ENCODE measurements around the gene FAAP100.

Gene FAAP100

DNA sequence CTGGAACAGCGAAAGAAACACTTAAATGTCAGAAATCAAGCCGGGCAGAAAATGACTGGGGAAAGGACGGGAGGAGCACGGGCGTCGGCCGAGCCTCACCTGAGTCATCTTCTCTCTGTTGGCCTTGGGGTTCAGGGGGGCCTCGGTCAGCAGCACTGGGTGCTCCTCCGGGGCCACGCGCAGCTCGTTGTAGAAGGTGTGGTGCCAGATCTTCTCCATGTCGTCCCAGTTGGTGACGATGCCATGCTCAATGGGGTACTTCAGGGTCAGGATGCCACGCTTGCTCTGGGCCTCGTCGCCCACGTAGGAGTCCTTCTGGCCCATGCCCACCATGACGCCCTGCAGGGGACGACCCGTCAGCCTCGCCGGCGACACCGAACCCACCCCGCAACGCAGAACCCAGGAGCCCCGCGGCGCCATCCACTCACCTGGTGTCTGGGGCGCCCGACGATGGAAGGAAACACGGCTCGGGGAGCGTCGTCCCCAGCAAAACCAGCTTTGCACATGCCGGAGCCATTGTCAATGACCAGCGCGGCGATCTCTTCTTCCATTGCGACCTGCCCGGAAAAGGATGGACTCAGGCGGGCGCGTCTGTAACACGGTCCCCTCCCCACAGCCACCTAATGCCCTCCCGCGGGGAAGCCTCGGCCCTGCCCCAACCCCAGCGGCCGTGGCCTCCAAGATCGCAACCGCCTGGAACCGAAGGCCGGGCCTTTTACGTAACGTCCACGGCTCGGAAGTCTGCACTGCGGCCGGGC lies 40.2 kb downstream of the FAAP100 start:
- DNase-seq: peak; percentile 55

DNA sequence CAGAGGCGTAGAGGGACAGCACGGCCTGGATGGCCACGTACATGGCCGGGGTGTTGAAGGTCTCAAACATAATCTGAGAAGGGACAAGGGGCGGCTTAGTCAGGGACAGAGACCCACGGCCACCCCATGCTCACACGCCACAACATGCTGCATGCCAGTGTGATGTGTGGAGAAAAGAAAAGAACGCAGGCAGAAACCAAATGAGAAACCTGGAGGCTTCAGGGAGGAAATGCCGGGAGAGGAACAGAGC lies 40.7 kb downstream of the FAAP100 start:
- DNase-seq: peak; percentile 54

DNA sequence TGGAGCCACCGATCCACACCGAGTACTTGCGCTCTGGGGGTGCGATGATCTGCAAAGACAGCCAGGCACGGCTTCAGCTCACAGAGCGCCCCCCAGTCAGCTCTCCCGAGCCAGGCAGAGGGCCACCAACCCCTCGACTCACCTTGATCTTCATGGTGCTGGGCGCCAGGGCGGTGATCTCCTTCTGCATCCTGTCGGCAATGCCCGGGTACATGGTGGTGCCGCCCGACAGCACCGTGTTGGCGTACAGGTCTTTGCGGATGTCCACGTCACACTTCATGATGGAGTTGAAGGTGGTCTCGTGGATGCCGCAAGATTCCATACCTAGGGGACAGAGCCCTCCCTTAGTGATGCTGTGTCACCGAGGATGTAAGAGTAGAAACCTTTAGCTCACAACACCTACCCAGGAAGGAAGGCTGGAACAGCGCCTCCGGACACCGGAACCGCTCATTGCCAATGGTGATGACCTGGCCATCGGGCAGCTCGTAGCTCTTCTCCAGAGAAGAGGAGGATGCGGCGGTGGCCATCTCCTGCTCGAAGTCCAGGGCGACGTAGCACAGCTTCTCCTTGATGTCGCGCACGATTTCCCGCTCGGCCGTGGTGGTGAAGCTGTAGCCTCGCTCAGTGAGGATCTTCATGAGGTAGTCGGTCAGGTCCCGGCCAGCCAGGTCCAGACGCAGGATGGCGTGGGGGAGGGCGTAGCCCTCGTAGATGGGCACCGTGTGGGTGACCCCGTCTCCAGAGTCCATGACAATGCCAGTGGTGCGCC lies 41.2 kb downstream of the FAAP100 start:
- no peak for DNase-seq

DNA sequence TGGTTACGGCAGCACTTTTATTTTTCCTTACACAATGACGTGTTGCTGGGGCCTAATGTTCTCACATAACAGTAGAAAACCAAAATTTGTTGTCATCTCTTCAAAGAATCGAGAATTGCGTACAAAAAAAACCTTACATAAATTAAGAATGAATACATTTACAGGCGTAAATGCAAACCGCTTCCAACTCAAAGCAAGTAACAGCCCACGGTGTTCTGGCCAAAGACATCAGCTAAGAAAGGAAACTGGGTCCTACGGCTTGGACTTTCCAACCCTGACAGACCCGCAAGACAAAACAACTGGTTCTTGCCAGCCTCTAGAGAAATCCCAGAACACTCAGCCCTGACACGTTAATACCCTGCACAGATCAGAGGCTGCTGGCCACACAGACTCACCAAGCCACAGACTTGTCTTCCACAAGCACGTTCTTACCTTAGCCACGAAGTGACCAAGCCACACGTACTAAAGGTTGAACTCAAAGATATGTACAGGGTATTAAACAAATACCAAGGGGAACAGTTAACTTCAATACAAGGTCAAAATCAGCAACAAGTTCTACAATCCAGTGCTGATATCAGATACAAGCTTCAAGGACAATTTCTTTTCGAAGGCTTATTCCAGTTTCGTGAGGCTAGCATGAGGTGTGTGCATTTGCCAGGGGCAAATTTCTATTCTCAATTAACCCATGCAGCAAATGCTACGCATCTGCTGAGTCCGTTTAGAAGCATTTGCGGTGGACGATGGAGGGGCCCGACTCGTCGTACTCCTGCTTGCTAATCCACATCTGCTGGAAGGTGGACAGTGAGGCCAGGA lies 42.0 kb downstream of the FAAP100 start:
- DNase-seq: no peak

DNA sequence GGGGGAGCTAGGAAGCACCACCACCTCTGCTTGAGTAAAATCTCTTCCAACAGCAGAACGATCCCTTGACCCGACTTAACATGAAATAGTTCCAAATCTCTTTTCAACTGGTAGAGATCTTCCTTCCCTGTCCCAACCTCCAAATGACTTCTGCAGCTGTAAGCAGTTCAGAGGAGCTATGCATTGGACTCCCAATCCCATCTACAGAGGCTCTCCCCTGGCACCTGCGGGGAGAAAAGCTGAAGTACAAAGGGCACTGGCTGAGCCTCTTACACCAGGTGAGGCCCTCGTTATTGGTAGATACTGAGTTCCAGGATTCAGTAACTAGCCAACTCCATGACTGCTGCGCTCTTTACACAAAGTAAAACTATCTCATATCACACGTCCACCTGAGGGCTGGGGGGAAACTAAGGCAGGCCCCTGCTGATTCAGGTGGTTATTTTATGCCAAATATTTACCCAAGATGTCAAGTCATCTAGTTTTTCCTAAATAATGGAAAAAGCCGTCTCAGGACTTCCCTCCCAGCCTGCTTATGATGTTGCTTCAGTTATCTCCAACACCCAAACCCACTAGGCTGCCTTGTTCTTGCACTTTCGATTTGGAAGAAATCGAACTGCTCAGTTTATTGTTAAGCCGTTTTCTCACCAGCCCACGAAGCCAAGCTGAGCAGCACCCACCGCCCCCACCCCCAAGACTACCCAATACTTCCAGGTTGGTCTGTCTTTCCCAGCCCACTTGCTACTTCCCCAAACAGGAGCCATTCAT lies 42.8 kb downstream of the FAAP100 start:
- no peak for DNase-seq

DNA sequence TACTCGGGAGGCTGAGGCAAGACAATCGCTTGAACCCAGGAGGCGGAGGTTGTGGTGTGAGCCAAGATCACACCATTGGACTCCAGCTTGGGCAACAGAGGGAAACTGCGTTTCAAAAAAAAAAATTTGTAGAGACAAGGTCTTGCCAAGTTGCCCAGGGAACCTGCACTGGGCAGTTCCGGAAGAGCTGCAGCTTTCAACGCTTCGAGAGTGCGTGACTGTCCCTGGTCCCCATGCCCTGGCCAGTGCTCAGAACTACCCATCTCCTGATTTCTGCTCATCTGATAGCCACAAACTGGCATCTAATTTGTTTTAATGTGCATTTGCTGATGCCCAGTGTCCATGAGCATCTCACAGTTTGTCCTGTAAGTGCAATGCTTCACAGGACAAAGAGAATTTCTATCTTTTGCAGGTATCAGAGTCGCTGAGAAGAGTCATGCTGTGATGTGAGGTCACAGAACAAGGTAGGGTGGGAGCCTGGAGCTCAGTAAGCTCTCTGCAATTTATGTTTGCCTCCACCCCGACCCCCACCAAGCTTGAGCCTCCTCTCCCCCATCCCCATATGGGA lies 43.4 kb downstream of the FAAP100 start:
- peak; percentile 63 for DNase-seq

DNA sequence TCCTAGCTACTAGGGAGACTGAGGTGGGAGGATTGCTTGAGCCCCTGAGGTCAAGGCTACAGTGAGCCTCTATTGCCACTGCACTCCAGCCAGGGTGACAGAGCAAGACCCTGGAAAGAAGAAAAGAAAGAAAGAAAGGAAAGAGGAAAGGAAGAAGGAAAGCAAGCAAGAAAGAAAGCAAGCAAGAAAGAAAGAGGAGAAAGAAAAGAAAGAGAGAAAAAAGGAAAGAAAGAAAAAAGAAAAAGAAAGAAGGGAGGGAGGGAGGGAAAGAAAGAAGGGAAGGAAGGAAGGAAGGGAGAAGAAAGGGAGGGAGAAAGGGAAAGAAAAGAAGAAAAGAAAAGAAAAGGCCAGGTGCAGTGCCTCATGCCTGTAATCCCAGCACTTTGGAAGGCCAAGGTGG lies 48.5 kb downstream of the FAAP100 start:
- no peak for DNase-seq

DNA sequence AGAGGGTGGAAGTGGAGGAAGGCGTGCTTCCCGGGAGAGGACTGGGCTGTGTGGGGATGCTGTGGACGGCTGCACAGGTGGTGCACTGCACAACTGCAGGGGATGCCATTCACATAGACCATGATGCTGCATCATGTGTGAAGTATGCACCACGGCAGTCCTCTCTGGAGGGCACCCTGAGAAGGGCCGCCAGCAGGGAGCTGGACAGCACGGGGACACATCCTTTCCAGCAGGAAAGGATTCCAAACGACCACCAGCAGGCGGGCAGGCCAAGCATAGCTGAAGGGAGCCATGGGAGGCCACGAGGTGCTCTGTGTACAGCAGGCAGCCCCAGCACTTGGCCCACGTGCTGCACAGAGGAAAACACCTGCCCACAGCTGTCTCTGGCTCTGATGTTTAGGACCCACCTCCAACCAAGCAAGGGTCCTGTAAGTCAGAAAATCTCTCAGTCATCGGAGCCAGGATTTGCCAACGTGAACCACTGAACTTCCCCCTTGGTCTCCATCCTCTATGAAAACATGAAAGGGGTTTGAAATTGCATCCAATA lies 49.6 kb downstream of the FAAP100 start:
- no peak for DNase-seq

DNA sequence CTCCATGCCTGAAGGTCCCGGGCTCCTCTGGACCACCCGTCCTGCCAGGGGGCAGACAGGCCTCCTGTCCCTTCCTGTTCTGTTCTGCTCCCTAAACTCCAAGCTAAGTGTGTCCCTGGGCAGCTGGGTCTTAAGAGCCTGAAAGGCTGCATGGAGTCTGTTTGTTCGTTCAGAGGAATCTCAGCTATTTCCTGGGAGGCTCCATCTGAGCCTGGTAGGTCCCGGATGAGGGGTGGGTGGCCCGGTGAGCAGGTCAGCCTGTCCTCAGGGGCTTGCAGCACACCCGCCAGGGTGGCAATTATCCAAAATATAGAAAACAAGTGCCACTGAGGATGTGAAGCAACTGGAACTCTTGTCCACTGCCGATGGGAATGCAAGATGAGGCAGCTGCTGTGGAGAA lies 52.1 kb downstream of the FAAP100 start:
- DNase-seq: no peak

DNA sequence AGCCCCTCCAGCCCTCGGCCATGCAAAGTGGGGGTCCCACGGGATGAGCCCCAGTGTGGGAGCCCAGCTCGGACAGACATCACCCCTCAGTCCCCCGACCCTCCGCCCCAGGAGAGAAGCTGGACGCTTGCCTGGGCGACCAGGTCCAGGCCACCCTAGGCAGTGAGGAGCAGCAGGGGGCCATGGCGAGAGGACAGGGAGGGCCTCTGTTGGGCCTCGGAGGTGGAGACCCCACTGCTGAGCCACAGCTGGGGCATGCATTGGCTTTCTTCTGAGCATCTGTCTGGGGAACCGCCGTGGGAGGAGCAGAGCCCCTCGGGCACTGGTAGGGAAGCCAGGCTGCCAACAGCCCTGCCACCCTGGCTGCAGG lies 52.6 kb downstream of the FAAP100 start:
- no peak for DNase-seq

DNA sequence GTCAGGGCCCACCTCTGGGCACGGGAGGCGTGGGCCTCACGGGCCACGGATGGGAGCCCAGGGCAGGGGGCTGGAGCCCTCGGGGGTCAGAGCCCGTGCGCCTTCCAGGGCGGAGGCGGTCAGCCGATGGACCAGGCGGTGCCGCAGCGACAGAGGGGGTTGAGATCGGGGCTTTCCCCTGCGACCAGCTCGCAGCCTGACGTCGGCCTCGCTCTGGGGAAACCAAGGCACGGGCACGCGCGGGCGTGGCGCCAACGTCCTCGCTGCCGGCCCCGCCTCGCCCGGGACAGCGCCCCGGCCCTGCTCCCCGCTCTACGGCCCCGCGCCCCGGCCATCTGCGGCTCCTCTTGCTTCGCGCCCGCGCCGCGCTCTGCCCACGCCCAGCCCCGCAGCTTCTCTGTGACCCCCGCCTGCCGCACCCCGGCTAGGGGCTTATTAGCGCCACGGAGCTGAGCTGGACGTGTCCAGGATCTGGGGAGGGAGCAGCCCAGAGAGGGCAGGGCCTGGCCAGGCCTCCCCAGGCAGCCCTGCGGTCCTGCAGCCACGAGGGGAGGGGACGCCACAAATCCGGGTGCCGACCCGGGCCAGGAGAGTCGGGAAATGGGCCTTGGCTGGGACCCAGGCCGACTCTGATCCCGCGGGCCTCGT lies 53.1 kb downstream of the FAAP100 start:
- DNase-seq: no peak

DNA sequence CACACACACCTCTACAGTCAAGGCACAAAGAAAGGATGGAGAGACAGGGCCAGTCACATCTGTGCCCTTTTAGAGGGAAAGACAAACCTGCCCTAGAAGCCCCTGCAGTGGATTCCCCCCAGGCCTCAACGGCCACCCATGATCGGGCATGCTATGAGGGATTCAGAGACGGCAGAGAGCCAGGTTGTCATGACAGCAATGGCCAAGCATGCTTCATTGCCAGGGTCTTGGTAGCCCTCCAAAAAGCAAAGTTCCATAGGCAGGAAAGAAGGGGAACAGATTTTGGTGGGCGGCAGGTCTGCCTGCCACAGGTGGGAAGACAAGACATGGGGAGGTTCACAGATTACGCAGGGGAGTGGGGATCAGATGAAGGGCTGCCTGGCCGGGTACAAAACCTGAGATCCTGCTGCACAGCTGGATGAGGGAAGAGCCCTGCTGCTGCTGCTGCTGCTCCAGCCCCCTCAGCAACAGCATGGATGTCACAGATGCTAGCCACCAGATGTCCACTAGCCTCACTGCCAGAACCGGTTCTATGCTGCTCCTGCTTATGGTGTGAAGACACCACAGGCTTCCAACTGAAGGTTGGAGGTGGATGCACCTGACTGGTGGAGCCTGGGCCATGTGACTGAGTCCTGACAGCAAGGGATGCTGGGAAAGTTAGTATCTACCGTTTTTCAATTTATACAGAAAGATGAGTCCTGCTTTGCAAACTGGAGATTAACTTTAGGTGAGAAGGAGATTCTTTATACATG lies 57.4 kb downstream of the FAAP100 start:
- no peak for DNase-seq

DNA sequence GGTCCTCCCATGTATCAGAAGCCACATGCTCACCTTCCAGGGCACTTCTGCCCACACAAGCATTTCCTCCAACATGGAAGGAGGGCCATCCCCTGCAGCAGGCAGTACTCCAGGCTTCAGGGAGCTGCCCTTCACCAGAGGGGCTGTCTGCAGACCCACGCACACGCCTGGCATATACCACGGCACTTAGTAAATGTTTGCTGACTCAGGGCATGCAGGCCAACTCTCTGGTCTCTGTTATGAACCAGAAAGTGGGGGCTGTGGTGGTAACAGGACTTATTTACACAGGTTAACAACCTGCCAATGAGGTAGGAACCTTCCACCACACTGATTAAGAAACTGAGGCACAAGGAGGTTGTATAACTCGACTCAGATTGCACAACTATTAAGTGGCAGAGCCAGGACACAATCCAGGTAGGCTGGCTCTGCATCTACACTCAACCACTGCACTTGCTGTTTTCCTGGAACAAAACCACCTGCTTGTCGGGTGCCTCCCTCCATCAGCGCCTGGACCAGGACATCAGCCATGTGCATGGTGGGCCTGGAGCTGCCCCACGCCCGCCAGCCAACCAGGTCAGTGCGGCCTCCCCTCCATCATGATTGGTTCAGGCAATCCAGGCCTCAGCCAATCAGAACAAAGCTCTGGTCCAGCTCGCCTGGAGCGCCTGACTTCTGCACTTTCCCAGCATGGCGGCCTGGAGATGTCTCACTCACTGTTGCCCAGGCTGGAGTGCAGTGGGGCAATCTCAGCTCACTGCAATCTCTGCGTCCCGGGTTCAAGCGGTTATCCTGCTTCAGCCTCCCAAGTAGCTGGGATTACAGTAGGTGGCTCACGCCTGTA lies 58.7 kb downstream of the FAAP100 start:
- DNase-seq: no peak

DNA sequence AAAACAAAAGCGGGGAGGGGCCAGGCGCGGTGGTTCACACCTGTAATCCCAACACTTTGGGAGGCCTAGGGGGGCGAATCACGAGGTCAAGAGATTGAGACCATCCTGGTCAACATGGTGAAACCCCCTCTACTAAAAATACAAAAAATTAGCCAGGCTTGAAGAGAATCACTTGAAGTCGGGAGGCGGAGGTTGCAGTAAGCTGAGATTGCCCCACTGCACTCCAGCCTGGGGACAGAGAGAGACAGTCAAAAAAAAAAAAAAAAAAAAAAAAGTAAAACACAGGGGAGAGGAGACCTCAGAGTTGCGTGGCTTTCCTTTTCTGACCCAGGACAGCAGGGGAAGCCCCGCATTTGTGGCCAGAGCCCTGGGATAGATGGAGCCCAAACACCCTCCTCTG lies 59.4 kb downstream of the FAAP100 start:
- DNase-seq: no peak

DNA sequence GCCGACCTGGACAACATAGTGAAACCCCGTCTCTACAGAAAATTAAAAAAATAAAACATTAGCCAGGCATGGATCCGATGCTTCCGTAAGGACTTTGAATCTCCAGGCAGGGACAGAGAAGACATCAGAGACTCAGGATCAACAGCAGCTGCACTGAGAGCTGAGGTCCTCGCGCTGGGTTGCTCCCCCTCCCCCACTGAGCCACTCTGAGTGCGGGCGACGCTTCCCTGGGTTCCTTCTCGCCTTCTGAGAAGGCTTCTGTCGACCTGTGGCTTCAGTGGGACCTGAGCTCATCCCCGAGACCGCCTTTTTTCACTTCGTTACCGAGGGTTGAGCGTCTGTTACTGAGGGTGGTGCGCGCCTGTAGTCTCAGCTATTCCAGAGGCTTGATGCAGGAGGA lies 60.0 kb downstream of the FAAP100 start:
- DNase-seq: no peak

DNA sequence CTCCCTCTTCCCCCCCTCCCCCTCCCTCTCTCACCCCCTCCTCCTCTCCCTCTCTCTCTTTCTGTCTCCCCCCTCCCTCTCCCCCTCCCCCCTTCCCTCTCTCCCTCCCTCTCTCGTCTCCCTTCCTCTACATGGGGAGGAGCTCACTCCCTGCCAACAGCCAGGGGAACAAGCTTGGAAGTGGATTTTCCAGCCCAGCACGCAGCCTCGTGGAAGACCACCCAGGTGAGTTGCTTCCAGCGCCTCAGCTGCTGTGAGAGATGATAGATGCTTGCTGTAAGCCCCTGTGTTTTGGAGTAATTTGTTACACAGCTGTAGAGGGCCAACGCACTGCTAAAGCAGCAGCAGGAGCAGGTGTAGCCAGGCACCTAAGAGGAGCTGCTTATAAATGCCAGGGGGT lies 60.4 kb downstream of the FAAP100 start:
- DNase-seq: no peak

DNA sequence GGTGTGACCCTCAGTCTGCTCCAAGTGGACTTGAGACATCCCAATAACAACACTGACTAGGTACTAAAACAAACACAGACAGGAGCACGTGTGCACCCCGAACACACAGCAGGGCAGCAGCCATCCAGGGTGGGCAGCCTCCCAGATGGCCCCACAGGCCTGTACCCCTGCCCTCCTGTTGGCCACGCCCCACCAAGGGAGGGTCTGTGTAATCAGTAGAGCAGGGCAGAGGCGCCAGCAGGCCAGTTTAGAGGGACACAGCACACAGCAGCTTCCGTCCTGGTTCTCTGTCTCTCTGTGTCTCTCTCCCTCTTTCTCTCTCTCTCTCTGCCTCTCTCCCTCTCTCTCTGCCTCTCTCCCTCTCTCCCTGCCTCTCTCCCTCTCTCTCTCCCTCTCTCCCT lies 61.0 kb downstream of the FAAP100 start:
- DNase-seq: no peak

DNA sequence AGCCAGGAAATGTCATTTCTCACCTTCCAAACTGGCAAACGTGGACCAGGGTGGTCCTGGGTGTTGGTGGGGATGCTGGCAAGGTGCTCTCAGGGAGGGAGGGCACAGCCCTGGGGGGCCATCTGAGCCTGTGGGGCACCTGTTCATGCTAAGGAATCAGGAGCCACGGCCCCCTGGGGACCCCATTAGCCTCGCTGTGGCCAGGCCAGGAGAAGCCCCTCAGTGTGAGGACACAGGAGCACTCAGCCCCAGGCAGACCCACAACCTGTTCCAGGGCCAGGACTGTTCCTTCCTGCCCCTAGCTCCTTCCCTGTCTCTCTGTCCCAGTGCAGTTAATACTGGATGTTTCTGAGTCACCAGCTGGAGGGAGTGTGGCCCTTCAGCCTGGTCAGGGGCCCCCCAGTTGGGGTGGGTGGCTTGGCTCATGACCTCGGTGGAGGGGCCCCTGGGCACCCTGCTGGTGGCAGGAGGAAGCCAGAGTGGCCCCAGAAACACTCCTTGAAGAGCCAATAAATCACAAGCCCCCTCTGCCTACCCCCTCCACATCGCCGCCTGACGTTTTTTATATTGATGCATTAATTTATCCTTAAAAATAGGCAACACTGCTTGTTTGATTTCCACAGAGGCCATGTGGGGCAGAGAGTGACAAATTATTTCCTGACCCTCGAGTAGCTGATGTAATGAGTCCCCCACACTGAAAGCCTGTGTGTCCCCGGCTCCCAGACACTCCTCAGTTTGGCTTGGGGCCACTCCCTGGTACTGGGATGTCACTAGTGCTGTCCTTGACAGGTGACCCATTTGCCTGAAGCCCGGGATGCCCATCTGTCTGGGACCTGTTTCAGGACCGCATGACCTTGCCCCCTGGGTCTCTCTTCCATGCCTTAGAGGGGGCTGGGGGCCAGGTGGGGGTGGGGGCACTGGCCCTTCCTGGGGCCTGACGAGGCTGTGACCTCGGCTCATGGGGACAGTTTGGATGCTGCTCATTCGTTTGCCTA lies 61.9 kb downstream of the FAAP100 start:
- DNase-seq: no peak
